IPS DF 6.9 (cell line): ENCODE data around the gene PPP2R2C.

Source experiments
- DNase-seq: peaks from one replicate; pipeline ENCODE4 v3.0.0-alpha.2; 2013; ENCODE audit warnings: low read depth, low spot score
- H3K27ac ChIP-seq: one replicate; pipeline ENCODE4 v1.5.1; 2013; ENCODE audit warnings: low read length, control low read depth
- H3K27me3 ChIP-seq: 2 replicates; pipeline ENCODE4 v1.6.1; 2013; ENCODE audit warnings: mild to moderate bottlenecking, low read length; ENCODE audit not compliant: control insufficient read depth, insufficient read depth
- H3K36me3 ChIP-seq: 2 replicates; pipeline ENCODE4 v1.6.1; 2013; ENCODE audit warnings: low read length; ENCODE audit not compliant: control insufficient read depth, insufficient read depth
- H3K4me1 ChIP-seq: 2 replicates; pipeline ENCODE4 v1.6.1; 2013; ENCODE audit warnings: low read length; ENCODE audit not compliant: control insufficient read depth, insufficient read depth
- H3K4me3 ChIP-seq: 2 replicates; pipeline ENCODE4 v1.5.1; 2013; ENCODE audit warnings: mild to moderate bottlenecking, low read length
- H3K9me3 ChIP-seq: 2 replicates; pipeline ENCODE4 v1.6.1; 2013; ENCODE audit warnings: low read length, inconsistent platforms; ENCODE audit not compliant: control insufficient read depth, insufficient read depth
- WGBS: extraction: QIAGEN DNeasy Blood & Tissue Kit; methylation state at CpG from one replicate; pipeline ENCODE4 v1.1.7; 2013; ENCODE audit warnings: mixed read lengths, missing lambda C conversion rate; ENCODE audit not compliant: insufficient read length, insufficient coverage; 5-methylcytosine and 5-hydroxymethylcytosine counted together

PPP2R2C gene

DNA sequence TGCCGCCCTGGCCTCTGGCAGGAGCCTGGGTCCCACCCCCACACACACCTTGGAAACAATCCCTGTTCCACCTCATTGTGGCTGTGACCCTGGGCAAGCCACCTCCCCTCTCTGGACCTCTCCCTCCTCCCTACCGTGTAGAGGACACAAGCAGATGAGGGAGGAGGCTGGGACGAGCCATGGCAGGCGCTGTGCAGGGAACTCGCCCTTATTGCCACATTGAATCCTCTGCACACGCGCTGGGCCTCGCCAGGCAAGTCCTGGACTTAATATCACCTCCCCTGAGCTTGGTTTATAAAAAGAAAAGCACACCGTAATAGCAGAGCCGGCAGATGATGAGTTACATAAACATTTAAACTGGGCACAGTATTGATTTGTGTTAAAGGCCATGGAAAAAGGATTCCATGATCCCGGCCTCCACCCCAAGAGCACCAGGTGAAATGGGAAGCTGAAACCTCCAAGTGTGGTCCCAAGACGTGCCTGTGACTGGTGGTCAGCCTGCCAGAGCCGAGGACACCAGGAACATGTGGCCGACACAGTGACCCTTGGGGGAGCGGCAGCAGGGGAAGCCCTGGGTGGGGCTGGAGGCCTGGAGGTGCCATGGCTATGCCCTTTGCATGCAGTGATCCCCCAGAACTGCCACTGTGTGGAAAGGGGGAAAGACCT, 81.1 kb downstream of the PPP2R2C start:
- H3K9me3 ChIP-seq, result no peaks in the 10 kb centered on the region
- H3K4me3 ChIP-seq, result no peak overlapping the region
- no peak for DNase-seq
- WGBS, result no CpG with 5 or more reads among the region's 15 CpGs
- H3K4me1 ChIP-seq, result no peaks in the 10 kb centered on the region
- H3K36me3 ChIP-seq, result no peaks in the 10 kb centered on the region
- H3K27me3 ChIP-seq, result no peaks in the 10 kb centered on the region
- no peak overlapping the region for H3K27ac ChIP-seq

DNA sequence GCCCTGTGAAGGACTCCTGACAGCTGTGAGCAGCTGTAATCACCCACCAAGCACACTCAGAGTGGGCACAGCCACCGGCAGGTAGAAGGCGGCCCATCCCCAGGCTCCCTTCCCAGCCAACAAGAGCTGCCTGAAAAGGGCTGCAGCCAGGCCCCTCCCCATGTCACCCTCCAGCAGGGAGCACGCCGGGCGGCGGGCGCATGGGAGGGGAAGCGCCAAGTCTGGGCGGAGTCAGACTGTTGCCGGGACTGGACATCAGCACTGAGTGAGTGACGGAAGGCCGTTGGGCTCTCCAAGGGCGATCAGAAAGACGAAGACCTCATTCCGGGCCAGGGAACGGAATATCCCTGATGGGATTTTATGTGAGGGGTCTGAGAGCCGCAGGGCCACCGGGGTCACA, 82.1 kb downstream of the PPP2R2C start:
- Histone ChIP-seq H3K27ac (no peak overlapping the region), H3K4me3 (no peak overlapping the region), H3K9me3 (no peaks in the 10 kb centered on the region), H3K27me3 (no peaks in the 10 kb centered on the region), H3K36me3 (no peaks in the 10 kb centered on the region), H3K4me1 (no peaks in the 10 kb centered on the region)
- DNase-seq, result no peak
- no CpG with 5 or more reads among the region's 18 CpGs for WGBS

DNA sequence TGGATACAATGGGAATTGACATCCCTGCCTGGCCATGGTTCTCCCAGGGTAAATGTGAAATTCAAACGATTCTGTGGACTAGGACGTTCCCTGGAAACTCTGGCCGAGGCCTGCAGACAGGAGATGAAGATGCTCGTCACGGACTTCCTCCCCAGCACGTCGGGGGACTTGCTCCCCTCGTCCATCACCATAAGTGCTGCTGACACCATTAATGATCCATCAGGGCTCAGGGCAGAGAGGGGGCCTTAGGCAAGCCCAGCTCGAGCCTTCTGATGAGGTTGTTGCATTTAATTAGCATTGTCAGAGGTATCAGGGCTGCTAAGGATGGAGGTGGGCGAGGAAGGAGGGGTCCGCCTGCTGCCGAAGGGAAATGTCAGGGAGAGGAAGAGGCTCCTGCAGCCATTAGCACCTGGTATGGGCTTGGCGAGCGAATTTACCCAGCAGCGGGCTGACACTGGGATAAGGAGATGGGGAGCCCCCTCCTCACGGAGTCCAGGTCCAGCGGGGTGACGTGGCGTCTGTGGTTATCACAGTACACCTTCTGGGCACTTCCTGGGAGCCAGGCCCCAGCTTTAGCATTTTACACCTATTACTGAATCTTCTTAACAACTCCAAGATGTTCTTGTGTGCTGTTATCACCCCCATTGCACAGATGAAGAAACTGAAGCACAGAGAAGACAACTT, 83.1 kb downstream of the PPP2R2C start:
- no CpG with 5 or more reads among the region's 19 CpGs for WGBS
- no peaks in the 10 kb centered on the region for H3K27me3 ChIP-seq
- no peaks in the 10 kb centered on the region for H3K9me3 ChIP-seq

DNA sequence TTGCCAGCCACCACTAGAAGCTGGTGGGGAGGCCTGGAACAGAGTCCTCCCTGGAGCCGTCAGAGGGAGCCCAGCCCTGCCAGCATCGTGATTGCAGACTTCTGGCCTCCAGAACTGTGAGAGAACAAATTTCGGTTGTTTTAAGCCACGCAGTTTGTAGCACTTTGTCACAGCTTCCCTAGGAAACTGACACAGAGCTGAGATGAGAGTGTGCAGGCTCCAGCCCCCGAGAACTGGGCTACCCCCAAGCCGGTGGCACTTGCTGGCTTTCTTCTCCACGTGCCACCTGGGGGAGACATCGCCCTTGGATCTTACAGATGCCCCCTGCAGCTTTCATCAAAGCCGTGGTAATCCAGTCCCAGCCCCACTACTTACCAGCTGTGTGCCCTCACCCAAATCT, 83.7 kb downstream of the PPP2R2C start:
- H3K4me1 ChIP-seq, result no peaks in the 10 kb centered on the region
- H3K27ac ChIP-seq, result no peak overlapping the region
- no peak for DNase-seq
- no peak overlapping the region for H3K4me3 ChIP-seq
- no peaks in the 10 kb centered on the region for H3K9me3 ChIP-seq
- H3K36me3 ChIP-seq, result no peaks in the 10 kb centered on the region
- WGBS, result no CpG with 5 or more reads among the region's 9 CpGs
- no peaks in the 10 kb centered on the region for H3K27me3 ChIP-seq

More for the DNA sequence above, 83.1 kb downstream of the PPP2R2C start:
- Histone ChIP-seq H3K4me3 (no peak overlapping the region), H3K4me1 (no peaks in the 10 kb centered on the region), H3K27ac (no peak overlapping the region), H3K36me3 (no peaks in the 10 kb centered on the region)
- no peak for DNase-seq

DNA sequence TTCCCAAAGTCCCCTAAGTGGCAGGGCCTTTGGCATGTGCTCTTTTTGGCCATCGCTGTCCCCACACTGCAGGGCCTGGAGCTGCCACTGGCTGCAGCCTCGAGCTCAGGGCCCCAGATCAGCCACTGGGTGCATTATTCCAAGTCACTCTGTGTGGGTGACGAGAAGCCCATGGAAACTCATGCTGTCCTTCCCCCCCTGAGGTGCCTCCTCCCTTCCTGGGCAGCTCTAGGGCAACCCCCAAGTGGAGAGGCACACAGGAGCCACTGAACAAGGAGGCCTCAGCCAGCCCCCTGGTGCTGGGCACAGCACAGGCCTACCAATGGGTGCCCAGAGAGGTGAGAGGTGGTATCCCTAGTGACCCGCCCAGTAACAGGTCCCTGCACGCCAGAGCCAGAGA, 84.5 kb downstream of the PPP2R2C start:
- Histone ChIP-seq H3K27me3 (no peaks in the 10 kb centered on the region), H3K36me3 (no peaks in the 10 kb centered on the region), H3K4me3 (no peak overlapping the region), H3K9me3 (no peaks in the 10 kb centered on the region), H3K27ac (no peak overlapping the region), H3K4me1 (no peaks in the 10 kb centered on the region)
- WGBS, result no CpG with 5 or more reads among the region's 5 CpGs
- DNase-seq, result no peak

DNA sequence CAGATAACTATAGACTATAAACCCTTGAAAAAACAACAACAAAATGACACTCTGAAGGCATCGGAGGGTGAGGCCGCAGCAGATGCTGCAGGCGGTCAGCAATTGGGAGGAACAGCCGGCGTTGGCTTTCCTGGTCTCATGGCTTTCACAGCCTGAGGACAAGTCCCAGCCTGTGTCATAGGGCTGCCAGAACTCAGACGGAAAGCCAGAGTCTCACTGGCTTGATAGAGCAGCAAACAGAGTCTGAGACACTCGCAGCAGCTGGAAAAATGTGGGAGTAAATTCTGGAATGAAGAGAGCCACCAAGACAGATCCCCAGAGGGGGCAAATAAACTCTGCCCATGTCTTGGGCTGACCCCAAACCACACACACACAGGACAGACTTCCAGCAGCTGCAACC, 86.3 kb downstream of the PPP2R2C start:
- Histone ChIP-seq H3K9me3 (no peaks in the 10 kb centered on the region), H3K27me3 (no peaks in the 10 kb centered on the region), H3K36me3 (no peaks in the 10 kb centered on the region), H3K4me3 (no peak overlapping the region), H3K4me1 (no peaks in the 10 kb centered on the region), H3K27ac (no peak overlapping the region)
- no peak for DNase-seq
- whole genome bisulfite sequencing, result no CpG with 5 or more reads among the region's 7 CpGs

DNA sequence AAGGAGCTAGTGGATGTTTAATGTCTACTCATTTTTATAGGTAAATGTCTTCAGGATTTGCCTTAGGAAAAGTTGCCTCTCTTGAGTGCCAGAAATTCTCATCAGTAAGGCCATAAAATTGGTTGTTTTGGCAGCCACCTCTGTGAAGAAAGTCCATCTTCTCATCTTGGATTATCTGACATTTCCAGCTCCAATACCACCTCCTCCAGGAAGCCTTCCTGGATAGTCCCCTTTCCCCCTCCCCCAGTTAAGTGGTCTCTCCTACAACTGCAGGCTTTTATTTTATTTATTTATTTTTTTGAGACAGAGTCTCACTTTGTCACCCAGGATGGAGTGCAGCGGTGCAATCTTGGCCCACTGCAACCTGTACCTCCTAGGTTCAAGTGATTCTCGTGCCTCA, 87.1 kb downstream of the PPP2R2C start:
- H3K4me3 ChIP-seq, result no peak overlapping the region
- DNase-seq, result no peak
- no peaks in the 10 kb centered on the region for H3K4me1 ChIP-seq
- H3K36me3 ChIP-seq, result no peaks in the 10 kb centered on the region
- H3K9me3 ChIP-seq, result no peaks in the 10 kb centered on the region
- no peaks in the 10 kb centered on the region for H3K27me3 ChIP-seq
- no CpG with 5 or more reads among the region's 2 CpGs for WGBS
- H3K27ac ChIP-seq, result no peak overlapping the region

DNA sequence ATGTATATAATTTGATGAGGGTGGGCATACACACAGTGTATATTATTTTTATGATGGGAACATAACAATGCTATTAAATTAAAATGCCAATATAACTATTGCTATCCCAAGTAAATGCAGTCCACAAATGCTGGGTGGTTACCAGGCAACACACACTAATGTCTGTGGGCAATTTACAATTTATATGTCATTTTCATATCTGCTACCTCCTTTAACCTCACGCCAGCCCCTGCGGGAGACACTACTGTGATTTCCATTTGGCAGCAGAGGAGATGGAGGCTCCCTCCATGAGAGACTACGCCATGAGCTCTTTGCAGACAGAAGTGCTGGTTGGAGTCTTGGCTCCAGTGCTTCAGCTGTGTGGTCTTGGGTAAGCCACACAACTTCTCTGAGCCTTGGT, 87.9 kb downstream of the PPP2R2C start:
- 0 out of 2 replicates have a peak, but pooled peaks cover 2% of the 10 kb centered on the region for H3K4me1 ChIP-seq
- no peak for DNase-seq
- no peaks in the 10 kb centered on the region for H3K27me3 ChIP-seq
- no peaks in the 10 kb centered on the region for H3K36me3 ChIP-seq
- no CpG with 5 or more reads among the region's 3 CpGs for WGBS
- no peak overlapping the region for H3K4me3 ChIP-seq
- no peak overlapping the region for H3K27ac ChIP-seq
- no peaks in the 10 kb centered on the region for H3K9me3 ChIP-seq

DNA sequence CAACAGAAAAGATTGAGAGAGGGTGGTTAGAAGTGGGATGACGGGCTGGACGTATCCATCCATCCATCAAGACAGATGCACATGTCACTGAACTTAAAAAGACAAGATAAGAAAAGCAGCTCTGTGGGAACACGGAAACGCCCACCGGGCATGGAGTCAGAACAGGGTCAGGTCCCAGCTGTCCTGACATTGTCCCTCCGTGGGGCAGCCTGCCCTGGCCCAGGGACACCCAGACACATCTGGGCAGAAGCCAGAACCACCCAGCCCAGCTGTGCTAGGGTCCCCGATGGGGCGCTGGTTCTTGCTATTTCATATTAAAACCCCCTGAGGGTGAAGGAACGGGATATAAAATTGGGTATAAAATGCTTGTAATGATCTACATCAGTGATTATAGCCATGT, 88.5 kb downstream of the PPP2R2C start:
- no peaks in the 10 kb centered on the region for H3K27me3 ChIP-seq
- no CpG with 5 or more reads among the region's 9 CpGs for WGBS

DNA sequence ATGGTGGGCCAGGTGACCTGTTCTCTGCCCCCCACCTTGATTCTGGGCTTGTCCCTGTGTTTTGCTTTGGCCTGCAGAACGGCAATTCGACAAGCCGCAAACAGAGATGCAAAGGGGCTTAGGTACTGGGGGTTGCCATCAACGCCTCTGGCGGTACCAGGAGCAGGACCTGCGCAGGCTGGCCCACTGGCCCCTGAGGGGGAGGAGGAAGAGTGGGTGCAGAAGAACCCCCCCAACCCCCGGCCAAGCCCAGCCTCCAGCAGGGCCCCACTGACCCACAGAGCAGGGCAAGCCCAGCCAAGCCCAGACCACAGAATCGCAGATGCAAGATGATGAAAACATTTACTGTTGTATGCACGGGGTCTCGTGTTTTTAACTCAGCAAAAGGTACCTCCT, 89.4 kb downstream of the PPP2R2C start:
- Histone ChIP-seq H3K27ac (no peak overlapping the region), H3K36me3 (no peaks in the 10 kb centered on the region), H3K4me3 (no peak overlapping the region), H3K9me3 (no peaks in the 10 kb centered on the region), H3K27me3 (no peaks in the 10 kb centered on the region), H3K4me1 (0 out of 2 replicates have a peak, but pooled peaks cover 2% of the 10 kb centered on the region)
- DNase-seq, result no peak
- no CpG with 5 or more reads among the region's 10 CpGs for WGBS

More for the DNA sequence above, 88.5 kb downstream of the PPP2R2C start:
- H3K9me3 ChIP-seq, result no peaks in the 10 kb centered on the region
- H3K4me3 ChIP-seq, result no peak overlapping the region
- no peaks in the 10 kb centered on the region for H3K36me3 ChIP-seq
- no peak for DNase-seq
- no peak overlapping the region for H3K27ac ChIP-seq
- 0 out of 2 replicates have a peak, but pooled peaks cover 2% of the 10 kb centered on the region for H3K4me1 ChIP-seq
